Chondrocyte (in vitro differentiated cells): ENCODE data around the gene MINDY4B. TPM values are rescaled to one million over a fixed set of nuclear protein-coding genes. Genes with fewer than 3 reads are reported as not detected.

Experiments used
- DNase-seq: peaks from one replicate; pipeline ENCODE4 v3.0.0; 2021; ENCODE audit warnings: mixed read lengths, low spot score
- H3K27ac Mint-ChIP-seq: one replicate; pipeline ENCODE4 v1.8.0; 2021; ENCODE audit warnings: mild to moderate bottlenecking, moderate library complexity, mixed read lengths; ENCODE audit not compliant: unreplicated experiment
- H3K27me3 Mint-ChIP-seq: 2 replicates; pipeline ENCODE4 v1.8.0; 2021; ENCODE audit warnings: low read depth, mixed read lengths
- H3K36me3 Mint-ChIP-seq: 2 replicates; pipeline ENCODE4 v1.8.0; 2021; ENCODE audit warnings: low read depth, mixed read lengths
- H3K4me1 Mint-ChIP-seq: 2 replicates; pipeline ENCODE4 v1.8.0; 2021; ENCODE audit warnings: low read depth, mild to moderate bottlenecking, mixed read lengths
- H3K4me3 Mint-ChIP-seq: one replicate; pipeline ENCODE4 v1.8.0; 2021; ENCODE audit warnings: mild to moderate bottlenecking, moderate library complexity, mixed read lengths; ENCODE audit not compliant: unreplicated experiment
- H3K9me3 Mint-ChIP-seq: 2 replicates; pipeline ENCODE4 v1.8.0; 2021; ENCODE audit warnings: low read depth, mixed read lengths
- CTCF ChIP-seq: fragments of 200-600 bp; sonication (generic); IDR thresholded peaks from 2 replicates; pipeline ENCODE4 v1.5.0; 2021; ENCODE audit warnings: antibody characterized with exemption, mild to moderate bottlenecking, moderate library complexity
- total RNA-seq: library from RNA; stranded (reverse); gene quantifications from 3 replicates; pipeline ENCODE4 v1.2.1, GENCODE V29; 2021

MINDY4B gene
- total RNA-seq, 1 donor from 2014 or later, result not detected

- no peak overlapping the region for H3K4me3 Mint-ChIP-seq
- no peaks in the 10 kb centered on the region for H3K36me3 Mint-ChIP-seq
- no peak overlapping the region for H3K27ac Mint-ChIP-seq
- peaks cover 9% of the 10 kb centered on the region for H3K4me1 Mint-ChIP-seq
- no peaks in the 10 kb centered on the region for H3K9me3 Mint-ChIP-seq
- no peak for DNase-seq
- no peak for TF ChIP-seq CTCF
- peaks cover 55% of the 10 kb centered on the region for H3K27me3 Mint-ChIP-seq
These were observed 28.3 kb upstream of the MINDY4B start for GRCh38 chr3:150933473-150933995.

GRCh38 chr3:150931745-150932144 is 26.5 kb upstream of the MINDY4B start:
- Mint-ChIP-seq H3K36me3 (no peaks in the 10 kb centered on the region), H3K9me3 (no peaks in the 10 kb centered on the region), H3K4me1 (peaks cover 9% of the 10 kb centered on the region), H3K4me3 (no peak overlapping the region), H3K27ac (no peak overlapping the region), H3K27me3 (peaks cover 46% of the 10 kb centered on the region)
- no peak for DNase-seq
- no peak for TF ChIP-seq CTCF

- H3K4me1 Mint-ChIP-seq, result peaks cover 10% of the 10 kb centered on the region
- no peak for DNase-seq
- TF ChIP-seq CTCF, result no peak
- H3K36me3 Mint-ChIP-seq, result no peaks in the 10 kb centered on the region
- no peak overlapping the region for H3K4me3 Mint-ChIP-seq
- H3K27me3 Mint-ChIP-seq, result peaks cover 38% of the 10 kb centered on the region
- no peak overlapping the region for H3K27ac Mint-ChIP-seq
- no peaks in the 10 kb centered on the region for H3K9me3 Mint-ChIP-seq
These were observed 25.6 kb upstream of the MINDY4B start for GRCh38 chr3:150930839-150931238.

DNA sequence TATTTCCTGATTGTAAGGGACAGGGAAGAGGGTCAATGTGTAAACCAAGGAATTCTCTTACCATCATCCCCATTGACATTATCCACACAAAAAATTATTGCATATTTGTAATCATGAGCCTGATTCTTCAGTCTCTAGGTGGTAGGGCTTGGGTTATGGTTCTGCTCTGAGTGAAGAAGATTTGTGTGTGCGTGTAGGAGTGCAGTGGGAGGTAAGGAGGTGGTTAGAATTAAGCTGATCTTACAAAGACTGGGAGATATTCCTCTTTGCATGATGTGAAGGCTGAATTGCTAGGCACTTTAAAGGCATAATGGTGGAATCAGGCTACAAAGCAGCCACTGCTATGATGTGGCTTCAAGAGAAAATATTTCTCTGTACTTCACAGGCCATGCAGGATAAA is 23.0 kb upstream of the MINDY4B start:
- DNase-seq, result no peak
- H3K27me3 Mint-ChIP-seq, result peaks cover 32% of the 10 kb centered on the region
- no peaks in the 10 kb centered on the region for H3K9me3 Mint-ChIP-seq
- TF ChIP-seq CTCF, result no peak
- H3K4me3 Mint-ChIP-seq, result no peak overlapping the region
- H3K27ac Mint-ChIP-seq, result no peak overlapping the region
- no peaks in the 10 kb centered on the region for H3K36me3 Mint-ChIP-seq
- peaks cover 6% of the 10 kb centered on the region for H3K4me1 Mint-ChIP-seq

- Mint-ChIP-seq H3K36me3 (no peaks in the 10 kb centered on the region), H3K9me3 (no peaks in the 10 kb centered on the region), H3K27me3 (peaks cover 16% of the 10 kb centered on the region), H3K27ac (no peak overlapping the region), H3K4me1 (peaks cover 5% of the 10 kb centered on the region), H3K4me3 (no peak overlapping the region)
- no peak for TF ChIP-seq CTCF
- no peak for DNase-seq
These were observed 21.1 kb upstream of the MINDY4B start for GRCh38 chr3:150926328-150926727.
